Activated CD4-positive, alpha-beta T cell treated with anti-CD3 and anti-CD28 coated beads for 1 hour (primary cell): ENCODE results near the gene PCDHB12.
"Not testable (repeated sequence)": the region's sequence is repeated elsewhere in the genome, so short reads cannot be mapped to it uniquely, and the experiment has no call there.

Source experiments
- DNase-seq: peaks from one replicate; pipeline ENCODE4 v3.0.0-alpha.2; 2020

PCDHB12 gene

GRCh38 chr5:141210849-141211248 is 2.3 kb downstream of the PCDHB12 start:
- not testable (repeated sequence) for DNase-seq

GRCh38 chr5:141213656-141214339 is 5.3 kb downstream of the PCDHB12 start, which contains the start of gene PCDHB13:
Gene PCDHB13, plus strand, starts transcription at chr5:141213919. Its CDS starts 205 bp downstream, at chr5:141214124.
- not testable (repeated sequence) for DNase-seq

GRCh38 chr5:141214583-141214982 is 6.1 kb downstream of the PCDHB12 start:
- not testable (repeated sequence) for DNase-seq

- DNase-seq = not testable (repeated sequence)
These were observed 7.0 kb downstream of the PCDHB12 start for GRCh38 chr5:141215504-141215903.

- DNase-seq = not testable (repeated sequence)
These were observed 7.5 kb downstream of the PCDHB12 start for GRCh38 chr5:141216035-141216434.

GRCh38 chr5:141223112-141223783 is 14.7 kb downstream of the PCDHB12 start, which contains the start of gene PCDHB14:
Gene PCDHB14, plus strand, starts transcription at chr5:141223343. Its CDS starts 163 bp downstream, at chr5:141223506.
- no peak for DNase-seq

- DNase-seq = not testable (repeated sequence)
These were observed 16.3 kb downstream of the PCDHB12 start for GRCh38 chr5:141224844-141225243.

- not testable (repeated sequence) for DNase-seq
These were observed 16.9 kb downstream of the PCDHB12 start for GRCh38 chr5:141225421-141225820.

GRCh38 chr5:141234109-141234667 is 25.7 kb downstream of the PCDHB12 start:
- DNase-seq = no peak

GRCh38 chr5:141235922-141236321 is 27.4 kb downstream of the PCDHB12 start:
- DNase-seq = not testable (repeated sequence)

- DNase-seq = no peak
These were observed 28.2 kb downstream of the PCDHB12 start for GRCh38 chr5:141236516-141237313.

- no peak for DNase-seq
These were observed 33.0 kb downstream of the PCDHB12 start for GRCh38 chr5:141241496-141241895.

GRCh38 chr5:141245250-141245717 is 36.8 kb downstream of the PCDHB12 start, which contains the start of gene PCDHB15:
Gene PCDHB15, plus strand, starts transcription at chr5:141245395. Its CDS starts 184 bp downstream, at chr5:141245579.
- DNase-seq = no peak

GRCh38 chr5:141246971-141247370 is 38.5 kb downstream of the PCDHB12 start:
- DNase-seq = not testable (repeated sequence)

- DNase-seq = not testable (repeated sequence)
These were observed 38.9 kb downstream of the PCDHB12 start for GRCh38 chr5:141247434-141247833.

- no peak for DNase-seq
These were observed 42.1 kb downstream of the PCDHB12 start for GRCh38 chr5:141250576-141250975.

GRCh38 chr5:141258464-141258863 is 49.9 kb downstream of the PCDHB12 start:
- no peak for DNase-seq

- DNase-seq = no peak
These were observed 50.4 kb downstream of the PCDHB12 start for GRCh38 chr5:141258948-141259347.

GRCh38 chr5:141260458-141261237 is 52.1 kb downstream of the PCDHB12 start:
- DNase-seq = no peak

- no peak for DNase-seq
These were observed 52.7 kb downstream of the PCDHB12 start for GRCh38 chr5:141261238-141261546.
